Motor neuron (in vitro differentiated cells): Measurements from ENCODE around the gene NEU4. TPM values are rescaled to one million over a fixed set of nuclear protein-coding genes. Genes with fewer than 3 reads are reported as not detected.

Experiments used
- total RNA-seq, 8 experiments: library from RNA; unstranded; fragments of 300-600 nt; gene quantifications; 2 replicates each; pipeline versions ENCODE4 v1.2.3 to v1.2.4, GENCODE V29; 2022

Gene NEU4
- total RNA-seq, 8 experiments from 2014 or later, result 0.11 to 1.0 (median 0.56) TPM; not detected in 1

Other genes starting within 250 kb of the NEU4 start
- 10 to 100 TPM; 39.2 to 72.1 (median 48.9) TPM for gene THAP4, start 172.0 kb upstream of the NEU4 start, total RNA-seq
- 10 to 100 TPM; 39.4 to 93.1 (median 53.2) TPM for gene ATG4B, start 171.5 kb upstream of the NEU4 start, total RNA-seq
- gene DTYMK, start 122.4 kb upstream of the NEU4 start, total RNA-seq, result 10 to 100 TPM; 20.2 to 61.0 (median 30.0) TPM
- gene ING5, start 107.2 kb upstream of the NEU4 start, total RNA-seq, result 10 to 100 TPM; 18.3 to 42.3 (median 28.3) TPM
- 10 to 100 TPM in 3 of 8 experiments, 1 to 10 TPM in 5; 4.2 to 38.7 (median 6.6) TPM for gene D2HGDH, start 74.6 kb upstream of the NEU4 start, total RNA-seq
- under 1 TPM in 4 of 8 experiments, not detected in 4; 0.23 to 0.66 (median 0.43) TPM for gene GAL3ST2, start 32.4 kb upstream of the NEU4 start, total RNA-seq
- under 1 TPM in 7 of 8 experiments, not detected in 1; 0.11 to 0.49 (median 0.19) TPM for gene PDCD1, start 49.7 kb downstream of the NEU4 start, total RNA-seq
- 1 to 10 TPM in 2 of 8 experiments, under 1 TPM in 6; 0.07 to 1.5 (median 0.42) TPM for gene RTP5, start 60.5 kb downstream of the NEU4 start, total RNA-seq